DMS 273 (cell line): ENCODE results near the gene ZNHIT6.
"Not testable (repeated sequence)": the region's sequence is repeated elsewhere in the genome, so short reads cannot be mapped to it uniquely, and the experiment has no call there.

Experiments
- DNase-seq: peaks from one replicate; lab custom pipeline; 2025; ENCODE audit not compliant: unreplicated experiment; lab: John Stamatoyannopoulos, UW

Gene ZNHIT6

GRCh38 chr1:85672031-85672660 is 36.1 kb downstream of the ZNHIT6 start:
- no peak for DNase-seq

GRCh38 chr1:85665932-85666331 is 42.3 kb downstream of the ZNHIT6 start:
- DNase-seq = no peak

- DNase-seq = no peak
Measured at GRCh38 chr1:85663382-85663781, 44.9 kb downstream of the ZNHIT6 start.

- DNase-seq = peak; percentile 2
Measured at GRCh38 chr1:85661767-85662166, 46.5 kb downstream of the ZNHIT6 start.

GRCh38 chr1:85660541-85660940 is 47.7 kb downstream of the ZNHIT6 start:
- no peak for DNase-seq

- DNase-seq = no peak
Measured at GRCh38 chr1:85659174-85659573, 49.1 kb downstream of the ZNHIT6 start.

GRCh38 chr1:85656948-85657347 is 51.3 kb downstream of the ZNHIT6 start:
- no peak for DNase-seq

- no peak for DNase-seq
Measured at GRCh38 chr1:85656256-85656655, 52.0 kb downstream of the ZNHIT6 start.

GRCh38 chr1:85655315-85655714 is 52.9 kb downstream of the ZNHIT6 start:
- DNase-seq = no peak

- DNase-seq = no peak
Measured at GRCh38 chr1:85654066-85654782, 54.0 kb downstream of the ZNHIT6 start.

- no peak for DNase-seq
Measured at GRCh38 chr1:85652327-85652726, 55.9 kb downstream of the ZNHIT6 start.

GRCh38 chr1:85650645-85651044 is 57.6 kb downstream of the ZNHIT6 start:
- no peak for DNase-seq

GRCh38 chr1:85649591-85649990 is 58.6 kb downstream of the ZNHIT6 start:
- peak; percentile 3 for DNase-seq

GRCh38 chr1:85641598-85642556 is 66.4 kb downstream of the ZNHIT6 start:
- DNase-seq = not testable (repeated sequence)

GRCh38 chr1:85639920-85640319 is 68.3 kb downstream of the ZNHIT6 start:
- not testable (repeated sequence) for DNase-seq

GRCh38 chr1:85638412-85638811 is 69.8 kb downstream of the ZNHIT6 start:
- no peak for DNase-seq

GRCh38 chr1:85630493-85630892 is 77.7 kb downstream of the ZNHIT6 start:
- no peak for DNase-seq

- no peak for DNase-seq
Measured at GRCh38 chr1:85629532-85629920, 78.7 kb downstream of the ZNHIT6 start.

GRCh38 chr1:85628791-85629531 is 79.3 kb downstream of the ZNHIT6 start:
- no peak for DNase-seq

GRCh38 chr1:85626818-85627217 is 81.4 kb downstream of the ZNHIT6 start:
- no peak for DNase-seq

GRCh38 chr1:85624361-85624760 is 83.9 kb downstream of the ZNHIT6 start:
- DNase-seq = no peak
